Cardiac septum (tissue), 1 donor: ENCODE results near the gene RAB11FIP3. TPM values are rescaled to one million over a fixed set of nuclear protein-coding genes. Genes with fewer than 3 reads are reported as not detected.
"Not testable (repeated sequence)": the region's sequence is repeated elsewhere in the genome, so short reads cannot be mapped to it uniquely, and the experiment has no call there.

ENCODE experiments used
- DNase-seq: peaks from one replicate; pipeline ENCODE4 v3.0.0-alpha.2; 2020; ENCODE audit warnings: low spot score
- intact Hi-C: fragments of 100-400 bp; cut with DNase I; formaldehyde crosslinking; loops from one replicate; pipeline ENCODE4 v1.14.0; 2022
- total RNA-seq: library from RNA; stranded (reverse); fragmentation: NEBNext Ultra II Directional; extraction: Animal tissue kit (Norgen Biotek cat#: 25700); gene quantifications from one replicate; pipeline ENCODE4 v1.2.1, GENCODE V29; 2021
- donor health status: DM: no; HTN: no; CAD: no.

The RAB11FIP3 gene
- total RNA-seq, 1 donor from 2014 or later, result 52.2 TPM

DNA sequence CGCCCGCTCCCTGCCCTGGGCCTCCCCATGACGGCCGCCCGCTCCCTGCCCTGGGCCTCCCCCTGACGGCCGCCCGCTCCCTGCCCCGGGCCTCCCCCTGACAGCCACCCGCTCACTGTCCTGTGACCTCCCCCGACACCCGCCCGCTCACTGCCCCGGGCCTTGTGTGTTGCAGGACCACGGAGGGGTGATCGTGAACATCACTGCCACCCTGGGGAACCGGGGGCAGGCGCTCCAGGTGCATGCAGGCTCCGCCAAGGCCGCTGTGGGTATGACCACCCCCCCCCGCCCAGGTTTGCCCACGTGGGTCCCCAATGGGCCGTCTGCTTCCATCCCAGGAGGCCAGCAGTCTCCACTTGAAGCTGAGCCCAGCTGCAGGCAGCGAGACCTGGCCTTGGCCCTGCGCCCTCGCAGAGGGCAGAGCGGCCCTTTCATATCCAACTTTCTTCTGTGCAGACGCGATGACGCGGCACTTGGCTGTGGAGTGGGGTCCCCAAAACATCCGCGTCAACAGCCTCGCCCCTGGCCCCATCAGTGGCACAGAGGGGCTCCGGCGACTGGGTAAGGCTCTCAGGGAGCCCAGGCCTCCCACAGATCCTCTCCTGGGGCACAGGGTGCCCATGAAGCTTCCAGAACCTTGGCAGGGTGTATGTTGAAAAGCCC is 14.8 kb upstream of the RAB11FIP3 start:
- intact Hi-C loops, result no loop called here
- DNase-seq, result no peak

DNA sequence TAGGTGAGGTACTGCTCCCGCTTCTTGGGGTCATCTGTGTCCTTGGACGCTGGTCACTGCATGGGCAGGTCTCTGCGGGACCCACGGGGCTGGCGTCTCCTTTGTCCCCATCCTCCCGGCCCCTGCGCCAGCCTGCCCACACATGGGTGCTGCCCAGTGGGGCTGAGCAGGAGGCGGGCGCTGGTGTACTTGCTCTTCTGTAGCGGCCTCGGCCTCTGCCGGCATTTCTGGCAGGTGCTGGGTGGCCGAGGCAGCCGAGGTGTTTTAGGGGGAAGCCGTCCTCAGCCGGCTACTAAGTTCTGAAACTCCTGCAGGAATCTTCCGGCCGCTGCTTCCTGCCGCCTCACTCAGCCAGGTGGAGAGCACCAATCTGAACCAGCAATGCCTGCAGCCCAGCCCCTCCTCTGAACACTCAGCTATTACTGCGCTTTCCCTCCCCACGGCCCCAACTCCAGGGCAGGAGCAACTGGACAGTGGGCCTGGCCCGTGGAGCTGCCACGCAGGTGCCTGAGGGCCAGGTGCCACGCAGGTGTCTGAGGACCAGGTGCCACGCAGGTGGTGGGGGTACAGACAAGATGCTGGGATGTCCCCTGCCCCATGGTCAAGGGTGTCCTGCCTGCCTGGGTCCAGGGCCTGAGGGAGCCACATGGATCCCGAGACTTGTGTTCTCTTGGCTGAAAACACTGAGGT is 13.7 kb upstream of the RAB11FIP3 start:
- DNase-seq, result no peak
- intact Hi-C loops, result no loop called here

DNA sequence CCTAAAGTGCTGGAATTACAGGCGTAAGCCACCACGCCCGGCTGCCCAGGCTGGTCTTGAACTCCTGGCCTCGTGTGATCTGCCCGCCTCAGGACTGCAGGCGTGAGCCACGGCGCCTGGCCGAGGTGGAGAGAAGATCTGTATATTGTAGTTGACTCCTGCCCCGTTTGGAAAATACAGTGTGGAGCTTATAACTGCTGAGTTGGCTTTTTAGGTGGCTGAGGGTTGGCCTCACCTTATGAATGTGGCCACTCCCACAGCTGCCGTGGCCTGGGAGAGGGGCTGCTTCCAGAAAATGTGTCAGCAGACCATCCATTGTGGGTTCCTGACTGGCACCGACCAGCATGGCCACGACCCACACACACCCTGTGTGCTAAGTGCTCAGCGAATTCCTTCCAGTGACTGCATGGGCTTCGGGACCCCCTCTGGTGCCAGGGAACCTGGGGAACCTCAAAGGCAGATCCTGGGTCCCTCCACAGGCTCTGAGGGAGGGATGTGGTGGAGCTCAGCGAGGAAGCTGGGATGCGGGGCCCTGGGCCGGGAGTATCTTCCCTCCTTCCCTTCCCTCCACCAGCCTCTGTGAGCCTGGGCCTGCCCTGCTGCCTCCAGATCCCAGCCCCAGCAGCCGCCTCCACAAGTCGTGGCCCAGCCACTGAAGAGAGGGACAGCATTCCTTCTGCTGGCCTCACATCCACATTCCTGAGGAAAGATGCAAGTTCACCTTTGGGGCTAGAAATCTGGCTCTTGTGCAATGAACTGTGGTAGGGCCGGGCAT is 10.9 kb upstream of the RAB11FIP3 start:
- DNase-seq, result no peak
- intact Hi-C loops, result no loop called here

DNA sequence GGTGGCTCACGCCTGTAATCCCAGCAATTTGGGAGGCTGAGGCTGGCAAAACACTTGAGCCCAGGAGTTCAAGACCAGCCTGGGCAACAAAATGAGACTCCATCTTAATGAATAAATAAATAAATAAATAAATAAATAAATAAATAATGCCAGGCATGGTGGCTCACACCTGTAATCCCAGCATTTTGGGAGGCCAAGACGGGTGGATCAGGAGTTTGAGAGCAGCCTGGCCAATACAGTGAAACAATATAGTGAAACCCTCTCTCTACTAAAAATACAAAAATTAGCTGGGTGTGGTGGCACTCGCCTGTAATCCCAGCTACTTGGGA is 10.3 kb upstream of the RAB11FIP3 start:
- DNase-seq, intact Hi-C loops: not testable (repeated sequence)

DNA sequence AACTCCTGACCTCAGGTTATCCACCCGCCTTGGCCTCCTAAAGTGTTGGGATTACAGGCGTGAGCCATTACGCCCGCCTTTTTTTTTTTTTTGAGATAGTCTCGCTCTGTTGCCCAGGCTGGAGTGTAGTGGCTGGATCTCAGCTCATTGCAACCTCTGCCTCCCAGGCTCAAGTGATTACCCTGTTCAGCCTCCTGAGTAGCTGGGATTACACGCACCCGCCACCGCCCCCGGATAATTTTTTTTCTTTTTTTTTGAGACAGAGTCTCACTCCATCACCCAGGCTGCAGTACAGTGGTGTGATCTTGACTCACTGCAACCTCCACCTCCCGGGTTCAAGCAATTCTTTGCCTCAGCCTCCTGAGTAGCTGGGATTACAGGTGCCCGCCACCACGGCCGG is 3.3 kb upstream of the RAB11FIP3 start:
- intact Hi-C loops, result loop anchor here (10.0 kb wide), 1 partner anchor 53 kb away; no protein-coding TSS in a partner anchor
- not testable (repeated sequence) for DNase-seq

DNA sequence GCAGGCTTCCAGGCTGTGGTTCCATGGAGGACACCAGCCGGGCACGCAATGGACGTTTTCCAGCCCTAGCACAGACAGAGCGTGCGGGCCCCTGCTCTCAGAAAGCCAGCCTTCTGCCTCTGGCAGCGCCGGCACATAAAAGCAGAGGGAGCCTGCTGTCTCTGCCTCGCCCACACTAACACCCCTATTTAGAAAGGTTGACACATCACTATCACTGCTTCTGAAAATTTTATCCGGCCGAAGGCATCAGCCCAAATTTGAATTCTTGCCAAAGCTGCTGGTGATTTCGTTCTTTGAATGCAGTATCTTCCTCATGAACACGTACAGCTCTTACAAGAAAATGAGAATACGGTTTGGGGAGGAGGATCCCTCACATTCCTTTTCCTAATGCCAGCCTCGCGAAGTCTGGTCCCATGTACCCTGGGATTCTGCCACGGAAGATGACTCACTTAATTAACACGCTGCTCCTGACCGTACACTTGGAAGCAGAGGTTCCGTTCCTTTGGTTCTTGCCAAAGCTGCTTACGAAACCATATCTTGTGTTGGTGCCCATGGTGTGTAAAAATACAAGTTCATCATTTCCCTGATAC is 1.3 kb upstream of the RAB11FIP3 start:
- DNase-seq, result peak; percentile 81
- intact Hi-C loops, result loop anchor here (2.0 to 10.0 kb wide), 2 partner anchors 23 to 51 kb away; partner anchors contain the start of gene DECR2

DNA sequence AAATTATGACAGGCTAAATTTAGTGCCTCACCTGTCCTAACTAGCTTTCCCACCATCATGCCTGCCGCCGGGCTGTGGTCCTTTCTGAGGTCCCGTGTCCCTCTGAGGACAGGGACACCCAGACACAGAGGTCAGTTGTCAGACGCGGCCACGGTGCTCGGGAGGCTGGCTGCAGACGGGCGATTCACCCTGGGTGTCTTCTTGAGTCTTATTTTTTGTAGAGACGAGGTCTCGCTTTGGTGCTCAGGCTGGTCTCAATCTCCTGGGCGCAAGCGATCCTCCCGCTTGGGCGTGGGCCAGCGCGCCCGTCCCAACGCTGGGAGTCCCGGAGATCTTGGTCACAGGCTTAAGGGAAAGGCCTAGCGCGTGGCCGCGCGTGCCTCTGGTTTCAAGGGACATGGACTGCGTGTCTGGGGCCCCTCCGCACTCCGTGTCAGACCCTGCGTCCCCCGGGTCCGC is 797 bp upstream of the RAB11FIP3 start:
- DNase-seq, result no peak
- intact Hi-C loops, result loop anchor here (2.0 to 10.0 kb wide), 2 partner anchors 24 to 50 kb away; partner anchors contain the start of gene DECR2

DNA sequence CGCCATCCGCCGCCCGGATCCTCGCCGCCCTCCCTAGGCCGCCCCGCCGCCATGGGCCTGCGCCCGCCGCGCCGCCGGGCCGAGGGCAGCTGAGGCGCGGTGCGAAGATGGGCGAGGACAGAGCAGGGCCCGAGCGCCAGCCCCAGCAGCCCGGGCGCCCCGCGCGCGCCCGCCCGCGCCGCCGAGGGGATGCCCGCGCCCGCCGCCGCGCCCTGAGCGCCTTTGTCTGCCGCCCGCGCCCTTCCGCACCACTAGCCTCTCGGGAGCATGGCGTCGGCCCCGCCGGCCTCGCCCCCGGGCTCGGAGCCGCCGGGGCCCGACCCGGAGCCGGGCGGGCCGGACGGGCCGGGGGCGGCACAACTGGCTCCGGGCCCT is 278 bp downstream of the RAB11FIP3 start:
- no peak for DNase-seq
- intact Hi-C loops, result loop anchor here (2.0 to 10.0 kb wide), 2 partner anchors 25 to 49 kb away; partner anchors contain the start of gene DECR2

DNA sequence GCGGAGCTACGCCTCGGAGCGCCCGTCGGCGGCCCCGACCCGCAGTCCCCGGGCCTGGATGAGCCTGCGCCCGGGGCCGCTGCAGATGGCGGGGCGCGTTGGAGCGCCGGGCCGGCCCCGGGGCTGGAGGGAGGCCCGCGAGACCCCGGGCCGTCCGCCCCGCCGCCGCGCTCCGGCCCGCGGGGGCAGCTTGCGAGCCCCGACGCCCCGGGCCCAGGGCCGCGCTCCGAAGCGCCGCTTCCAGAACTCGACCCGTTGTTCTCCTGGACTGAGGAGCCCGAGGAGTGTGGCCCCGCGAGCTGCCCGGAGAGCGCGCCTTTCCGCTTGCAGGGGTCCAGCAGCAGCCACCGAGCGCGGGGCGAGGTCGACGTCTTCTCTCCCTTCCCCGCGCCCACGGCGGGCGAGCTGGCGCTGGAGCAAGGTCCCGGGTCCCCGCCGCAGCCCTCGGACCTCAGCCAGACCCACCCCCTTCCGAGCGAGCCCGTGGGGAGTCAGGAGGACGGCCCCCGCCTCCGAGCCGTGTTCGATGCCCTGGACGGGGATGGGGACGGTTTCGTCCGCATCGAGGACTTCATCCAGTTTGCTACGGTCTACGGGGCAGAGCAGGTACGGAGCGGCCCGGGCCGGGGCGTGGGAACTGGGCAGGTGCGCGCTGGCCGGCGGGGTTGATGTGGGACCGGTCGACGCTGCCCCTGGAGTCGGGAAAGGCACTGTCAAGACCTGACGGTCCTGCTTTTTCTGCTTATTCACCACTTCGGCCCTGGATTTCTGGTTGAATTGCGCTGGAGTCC is 861 bp downstream of the RAB11FIP3 start:
- intact Hi-C loops, result loop anchor here (10.0 kb wide), 1 partner anchor 48 kb away; no protein-coding TSS in a partner anchor
- no peak for DNase-seq

DNA sequence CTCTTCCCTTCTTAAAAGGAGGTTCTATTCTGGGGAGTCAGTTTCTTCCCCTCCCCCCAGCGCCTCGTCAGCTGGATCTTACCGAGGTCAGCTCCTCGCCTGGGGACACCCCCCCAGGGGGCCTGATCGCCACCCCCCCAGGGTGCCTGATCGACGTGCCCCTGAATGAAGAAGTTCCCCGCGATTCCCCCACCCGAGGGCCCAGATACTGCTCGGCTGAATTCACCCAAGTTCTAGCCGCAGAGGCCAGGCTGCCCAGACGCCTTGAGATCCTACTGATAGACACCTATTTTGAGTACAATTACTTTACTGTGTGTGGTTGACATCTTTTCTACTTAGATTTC is 1.4 kb downstream of the RAB11FIP3 start:
- intact Hi-C loops, result loop anchor here (10.0 kb wide), 1 partner anchor 48 kb away; no protein-coding TSS in a partner anchor
- no peak for DNase-seq

DNA sequence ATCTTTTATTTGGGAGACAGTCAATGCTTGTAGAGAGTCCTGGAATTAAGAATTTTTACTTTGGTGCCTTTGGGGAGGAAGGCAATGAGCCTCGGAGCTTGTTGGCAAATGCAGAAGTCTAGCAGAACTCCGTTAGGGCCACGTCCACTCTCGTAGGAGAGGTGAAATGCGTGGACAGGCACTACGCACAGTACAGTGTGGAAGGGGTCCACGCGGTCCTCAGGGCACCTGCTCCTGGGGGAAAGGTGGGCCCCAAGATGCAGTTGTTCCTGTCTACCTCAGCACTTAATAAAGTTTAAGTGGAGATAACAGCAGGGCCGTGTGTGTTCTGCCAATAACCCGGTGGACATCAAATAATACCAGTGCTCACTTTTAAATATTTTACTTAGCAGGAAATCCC is 1.8 kb downstream of the RAB11FIP3 start:
- DNase-seq, result no peak
- intact Hi-C loops, result loop anchor here (10.0 kb wide), 1 partner anchor 48 kb away; no protein-coding TSS in a partner anchor

DNA sequence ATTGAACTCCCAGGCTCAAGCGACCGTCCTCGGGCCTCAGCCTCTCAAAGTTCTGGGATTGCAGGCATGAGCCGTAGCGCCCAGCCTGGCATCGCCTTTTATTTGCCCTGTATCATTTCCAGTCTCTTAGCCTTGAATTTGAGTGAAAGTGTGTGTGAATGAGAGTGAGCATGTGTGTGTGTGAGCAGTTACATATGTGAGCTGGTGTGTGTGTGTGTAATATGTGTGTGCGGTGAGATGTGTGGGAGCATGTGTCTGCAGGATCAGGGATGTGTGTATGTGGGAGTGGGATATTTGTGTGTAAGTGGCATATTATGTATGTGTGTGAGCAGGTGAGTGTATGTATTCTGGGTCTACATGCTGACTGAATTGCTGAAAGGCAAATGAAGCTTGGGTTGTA is 5.5 kb downstream of the RAB11FIP3 start:
- intact Hi-C loops, result no loop called here
- DNase-seq, result no peak

DNA sequence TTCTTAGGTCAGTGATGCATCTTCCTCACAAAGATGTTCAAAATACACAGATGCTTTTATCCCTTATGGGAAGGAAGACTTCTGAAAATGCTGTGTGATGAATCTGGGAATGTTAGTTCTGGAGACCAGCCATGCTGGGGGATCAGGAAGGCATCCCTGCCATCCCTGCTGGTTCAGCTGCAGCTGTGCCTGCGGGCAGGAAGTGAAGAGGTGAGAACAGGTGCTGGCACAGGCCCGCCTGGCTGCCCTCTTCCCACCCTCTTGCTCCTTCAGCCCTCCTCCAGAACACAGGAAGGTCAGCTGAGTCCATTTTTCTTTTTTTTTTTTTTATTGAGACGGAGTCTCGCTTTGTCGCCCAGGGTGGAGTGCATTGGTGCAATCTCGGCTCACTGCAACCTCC is 15.2 kb downstream of the RAB11FIP3 start:
- intact Hi-C loops, result no loop called here
- DNase-seq, result no peak

DNA sequence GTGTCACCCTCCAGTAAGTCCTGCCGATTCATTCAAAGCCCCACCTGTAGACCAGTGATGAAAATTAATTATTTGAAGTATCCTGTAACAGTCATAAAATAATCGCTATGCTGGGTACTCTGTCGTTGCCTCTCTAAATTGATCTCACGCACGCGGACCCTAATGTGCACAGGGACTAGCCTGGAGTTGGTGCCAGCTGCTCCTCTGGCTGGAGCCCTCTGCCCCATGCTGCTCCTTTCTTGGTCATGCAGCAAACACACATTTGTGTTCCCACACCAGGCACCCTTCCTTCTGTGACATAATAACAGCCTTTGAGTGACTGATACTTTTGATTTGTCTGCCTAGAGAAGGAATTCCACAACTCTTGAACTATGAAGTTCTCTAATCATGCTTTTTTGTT is 16.0 kb downstream of the RAB11FIP3 start:
- DNase-seq, result no peak
- intact Hi-C loops, result no loop called here

DNA sequence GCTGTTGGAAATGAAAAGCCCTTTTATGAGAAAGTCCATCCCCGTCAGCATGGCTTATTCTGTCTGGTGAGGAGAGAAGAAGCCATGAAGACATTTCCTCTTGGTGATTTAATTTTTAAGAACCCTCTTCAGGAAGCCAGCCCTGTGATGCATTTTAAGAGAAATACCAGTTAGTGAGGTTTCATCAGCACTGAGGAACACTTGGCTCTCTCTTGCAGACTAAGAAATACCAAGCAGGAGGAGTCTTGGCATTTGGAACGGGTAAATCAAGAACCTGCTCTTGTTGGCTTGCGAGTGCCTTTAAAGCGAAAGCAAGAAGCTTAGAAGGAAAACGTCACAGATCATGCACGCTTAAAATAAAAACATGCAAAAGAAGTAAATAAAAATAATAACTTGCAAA is 17.5 kb downstream of the RAB11FIP3 start:
- DNase-seq, result no peak
- intact Hi-C loops, result no loop called here

DNA sequence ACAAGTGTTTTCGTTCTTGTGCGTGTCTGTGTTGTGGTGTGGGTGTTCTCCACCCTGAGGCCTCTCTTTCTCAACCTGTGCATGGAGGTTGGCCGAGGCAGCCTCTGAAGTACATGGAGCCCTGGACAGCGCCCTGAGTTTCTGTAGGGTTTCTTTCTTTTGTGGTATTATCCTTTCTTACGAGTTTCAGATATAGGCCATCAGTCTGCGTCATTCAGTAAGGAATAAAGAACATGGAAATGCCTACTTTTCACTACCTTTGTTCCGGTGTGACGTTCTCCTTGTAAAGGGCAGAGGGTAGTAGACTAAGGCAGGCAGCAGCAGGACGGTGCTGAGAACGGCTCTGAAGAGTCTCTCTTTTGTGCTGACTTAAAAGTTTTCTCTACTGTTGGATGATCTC is 18.6 kb downstream of the RAB11FIP3 start:
- no peak for DNase-seq
- intact Hi-C loops, result no loop called here

DNA sequence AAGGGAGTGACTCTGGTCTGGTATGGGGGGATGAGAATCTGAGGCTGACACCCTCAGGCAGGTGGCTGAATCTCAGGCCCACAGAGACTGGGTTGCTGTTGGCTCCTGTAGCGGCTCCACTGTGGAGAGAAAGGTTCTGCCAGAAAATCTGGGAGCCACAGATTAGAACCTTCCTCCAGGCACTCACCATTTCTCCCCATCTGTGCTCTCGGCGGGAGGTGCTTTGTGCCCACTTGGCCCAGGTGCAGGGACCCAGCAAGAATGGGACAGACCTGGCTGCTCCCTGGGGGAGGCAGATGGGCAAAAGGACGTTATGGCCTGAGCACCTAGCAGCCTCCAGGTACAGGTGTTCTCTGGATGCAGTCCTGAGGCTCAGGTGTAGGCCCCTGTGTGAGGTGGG is 20.1 kb downstream of the RAB11FIP3 start:
- intact Hi-C loops, result no loop called here
- no peak for DNase-seq

DNA sequence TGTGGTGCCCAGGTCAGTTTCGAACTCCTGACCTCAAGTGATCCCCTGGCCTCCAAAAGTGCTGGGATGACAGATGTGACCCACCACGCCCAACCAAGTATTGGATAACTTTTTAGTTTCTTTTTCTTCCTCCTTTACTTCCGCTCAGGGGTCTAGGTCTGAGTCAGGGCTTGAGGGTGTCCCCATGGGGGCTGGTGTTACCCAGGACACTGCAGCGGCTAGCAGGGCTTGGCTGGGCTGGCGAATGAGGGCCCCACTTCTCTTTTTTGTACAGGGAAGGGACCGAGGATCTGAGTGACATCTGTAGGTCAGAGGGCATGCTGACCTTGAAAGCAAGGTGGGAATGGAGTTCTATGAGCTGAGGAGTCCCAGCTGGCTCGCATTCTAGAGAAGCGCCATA is 24.9 kb downstream of the RAB11FIP3 start:
- DNase-seq, result no peak
- intact Hi-C loops, result no loop called here

DNA sequence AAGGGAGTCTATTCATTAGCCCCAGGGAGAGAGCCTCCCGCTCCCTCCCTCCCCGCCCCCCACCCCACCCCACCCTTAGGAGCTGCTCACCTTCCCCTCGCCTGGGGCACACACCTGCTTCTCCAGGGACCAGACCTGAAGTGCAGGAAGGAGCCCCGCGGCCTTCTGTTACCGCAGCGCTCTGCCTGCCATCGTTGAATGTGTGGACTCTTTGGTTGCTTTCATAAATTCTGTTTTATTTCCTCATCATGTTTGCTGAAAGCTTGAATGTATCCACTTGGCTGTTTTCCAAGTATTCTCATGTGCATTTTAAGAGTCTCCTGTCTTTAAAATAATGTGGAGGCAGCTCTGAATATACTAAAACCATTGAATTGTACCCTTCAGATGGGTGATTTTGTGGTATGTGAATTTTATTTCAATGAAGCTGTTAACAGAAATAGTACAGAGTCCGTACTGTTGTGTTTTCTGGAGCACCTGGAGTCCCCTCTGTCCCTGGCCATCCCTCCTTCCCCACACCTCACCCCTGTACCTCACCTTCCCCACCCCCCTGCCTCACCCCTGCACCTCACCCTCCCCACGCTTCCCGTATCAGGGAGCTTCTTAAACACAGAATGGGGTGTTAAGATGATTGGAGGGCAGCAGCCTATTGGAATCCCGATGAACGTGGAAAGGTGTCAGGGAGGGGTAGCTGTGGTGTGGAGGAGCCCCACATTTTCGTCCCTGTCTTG is 25.5 kb downstream of the RAB11FIP3 start:
- no peak for DNase-seq
- intact Hi-C loops, result no loop called here
